NOMO-1 treated with dmso at 0.1 percent for 144 hours (cell line): ENCODE results near the gene FANCC.
"Not testable (repeated sequence)": the region's sequence is repeated elsewhere in the genome, so short reads cannot be mapped to it uniquely, and the experiment has no call there.

Experiments
- DNase-seq: peaks from one replicate; lab custom pipeline; 2025; ENCODE audit not compliant: unreplicated experiment; lab: John Stamatoyannopoulos, UW

The FANCC gene

DNA sequence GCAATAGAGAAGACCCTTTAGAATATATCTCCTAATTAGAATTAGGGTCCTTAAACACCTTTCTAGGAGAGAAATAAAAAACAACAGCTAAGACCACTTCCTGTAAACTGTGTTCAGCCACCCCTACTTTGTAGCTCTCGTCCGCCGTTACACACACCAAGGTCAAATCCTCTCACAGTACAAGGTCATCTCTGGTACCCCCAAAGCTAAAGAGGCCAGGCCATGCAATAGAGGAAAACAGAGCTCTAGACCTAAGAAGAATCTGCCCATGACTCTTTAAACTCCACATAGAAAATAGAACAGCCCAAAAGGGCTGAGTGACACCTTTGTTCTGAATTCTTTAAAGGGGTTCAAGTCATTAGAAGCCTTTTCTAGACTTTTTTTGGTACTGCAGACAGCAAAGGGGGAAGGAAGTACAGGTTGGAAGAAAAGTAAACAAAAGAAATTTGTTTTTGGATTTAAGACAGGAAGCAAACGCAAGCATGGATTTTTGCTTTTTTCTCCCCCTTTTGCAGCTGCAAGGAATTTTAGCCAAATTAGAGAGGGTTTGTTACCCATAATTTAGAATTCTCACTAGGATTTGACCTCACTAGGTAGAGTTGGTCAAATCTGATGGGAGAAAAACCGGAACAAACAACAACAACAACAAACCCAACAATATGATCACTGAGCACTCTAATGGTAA, 13.4 kb upstream of the FANCC start:
- DNase-seq: no peak

- DNase-seq: not testable (repeated sequence)
Observed at GRCh38 chr9:95329061-95329460, 11.6 kb upstream of the FANCC start.

DNA sequence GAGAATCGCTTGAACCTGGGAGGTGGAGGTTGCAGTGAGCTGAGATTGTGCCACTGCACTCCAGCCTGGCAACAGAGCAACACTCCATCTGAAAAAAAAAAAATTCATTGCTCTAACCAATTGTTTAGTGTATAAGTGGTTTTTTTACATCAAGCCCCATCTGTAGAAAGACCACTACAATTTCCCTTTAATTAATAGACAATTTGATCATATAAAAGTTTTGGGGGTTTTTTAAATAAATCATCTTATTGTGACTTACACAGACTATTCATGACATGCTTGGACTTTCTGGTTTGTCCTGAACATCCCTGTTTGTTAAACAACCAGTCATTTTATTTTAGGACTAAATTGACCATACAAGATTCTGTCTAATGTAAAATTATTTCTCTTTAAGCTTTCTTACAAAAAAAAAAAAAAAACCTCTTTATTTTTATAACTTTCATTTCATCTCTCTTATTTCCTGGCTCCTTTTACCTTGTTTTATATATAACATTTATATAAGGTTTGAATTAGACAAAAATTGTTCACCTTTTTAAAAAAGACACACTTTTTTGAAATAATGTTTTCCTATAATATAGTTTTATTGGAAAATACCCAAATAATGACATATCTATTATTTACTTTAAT, 9.8 kb upstream of the FANCC start:
- no peak for DNase-seq

DNA sequence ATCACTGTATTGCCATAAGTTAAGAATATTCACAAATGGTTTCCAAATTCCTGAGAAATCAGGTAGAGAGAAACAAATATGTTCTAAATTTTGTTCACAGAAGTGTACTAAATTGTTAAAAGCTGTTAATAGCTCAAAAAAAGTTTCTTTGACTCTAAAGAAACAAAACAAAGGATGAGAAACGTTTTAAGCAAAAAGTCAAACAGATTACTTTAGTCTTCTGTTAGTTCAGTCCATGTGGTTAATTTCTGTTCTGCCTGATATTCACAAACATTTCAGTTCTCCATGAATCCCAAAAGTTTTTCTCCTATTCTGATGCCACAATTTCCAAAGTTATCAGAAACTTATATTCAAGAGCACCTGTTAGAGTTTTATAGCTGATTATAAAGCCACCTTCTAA, 7.7 kb upstream of the FANCC start:
- DNase-seq: no peak

- DNase-seq: no peak
Observed at GRCh38 chr9:95317893-95318211, 343 bp upstream of the FANCC start.

DNA sequence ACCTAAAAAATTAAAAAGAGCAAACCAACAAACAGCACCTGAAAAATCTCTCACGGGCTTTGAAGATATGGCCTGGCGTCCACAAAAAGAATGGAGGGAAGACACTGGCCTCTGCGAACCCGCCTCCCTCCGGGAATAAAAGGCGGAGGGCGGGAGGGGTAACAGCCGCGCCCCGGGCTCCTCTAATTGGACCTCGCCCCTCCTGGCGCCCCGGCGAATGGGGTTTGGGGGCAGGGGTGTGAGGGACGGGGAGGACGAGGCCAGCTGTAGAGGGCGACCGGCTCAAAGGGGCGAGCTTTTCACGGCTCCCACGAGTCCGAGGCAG, 753 bp downstream of the FANCC start:
- DNase-seq: peak; percentile 9

DNA sequence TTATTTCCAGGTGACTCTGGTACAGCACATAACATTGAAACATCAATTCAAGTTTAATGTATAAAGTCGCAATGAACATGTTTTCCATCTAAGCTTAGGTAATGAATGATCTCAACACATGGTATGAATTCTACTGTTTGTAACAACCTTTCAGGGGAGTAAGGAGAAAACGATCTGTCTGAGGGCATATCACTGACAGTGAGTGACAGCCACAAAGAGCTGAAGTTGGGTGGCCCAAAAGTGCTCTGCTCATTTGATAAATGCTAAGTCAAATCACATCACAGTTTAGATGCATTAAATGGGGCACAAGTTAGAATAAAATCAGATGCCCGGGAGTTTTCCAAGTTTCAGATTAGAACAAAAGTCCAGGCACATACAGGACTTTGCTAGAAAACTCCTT, 1.2 kb downstream of the FANCC start:
- DNase-seq: no peak

DNA sequence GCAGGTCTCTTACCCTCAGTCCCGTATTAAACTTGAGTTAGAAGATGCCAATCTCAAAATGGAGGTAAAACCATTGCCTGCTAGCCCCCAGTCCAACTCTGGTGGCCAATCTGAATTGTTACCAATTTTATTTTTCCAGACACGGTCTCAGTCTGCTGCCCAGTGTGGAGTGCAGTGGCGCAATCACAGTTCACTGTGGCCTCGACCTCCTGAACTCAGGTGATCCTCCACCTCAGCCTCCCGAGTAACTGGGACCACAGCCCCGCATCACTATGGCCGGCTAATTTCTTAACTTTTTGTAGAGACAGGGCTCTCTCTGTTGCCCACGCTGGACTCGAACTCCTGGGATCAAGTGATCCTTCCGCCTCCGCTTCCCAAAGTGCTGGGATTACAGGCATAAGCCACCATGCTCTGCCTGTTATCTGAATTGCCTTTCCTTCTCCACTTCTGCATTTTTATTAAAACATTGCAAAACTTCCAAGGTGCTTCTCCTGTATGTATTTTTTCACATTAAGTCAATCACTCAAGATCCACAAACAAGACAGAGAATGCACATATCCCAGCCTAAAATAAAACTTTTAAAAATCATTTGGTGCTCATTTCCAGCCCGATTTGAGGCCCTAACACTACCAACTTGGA, 2.3 kb downstream of the FANCC start:
- DNase-seq: no peak

DNA sequence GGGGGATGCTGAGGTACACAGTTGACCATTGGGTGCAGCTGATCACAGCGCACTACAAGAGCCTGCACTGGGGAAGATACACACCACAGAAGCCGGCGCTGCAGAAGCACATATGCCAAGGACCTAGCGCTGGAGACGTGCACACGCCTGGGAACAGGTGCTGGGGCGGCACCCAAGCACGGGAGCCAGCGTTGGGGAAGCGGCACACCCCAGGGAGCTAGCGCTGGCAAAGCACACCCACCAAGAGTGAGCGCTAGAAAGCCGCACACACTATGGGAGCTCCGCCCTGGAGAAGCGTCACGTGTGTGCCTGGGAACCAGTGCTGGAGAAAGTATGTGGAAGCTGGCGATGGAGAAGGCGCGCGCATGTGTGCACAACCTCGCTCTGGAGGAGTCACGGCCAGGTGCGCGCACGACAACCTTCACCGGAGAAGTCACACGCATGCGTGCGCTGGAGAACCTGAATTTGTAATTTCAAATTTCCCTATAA, 4.5 kb downstream of the FANCC start:
- DNase-seq: no peak

- DNase-seq: peak; percentile 35
Observed at GRCh38 chr9:95311961-95312360, 5.5 kb downstream of the FANCC start.

GRCh38 chr9:95307538-95307937, 10.0 kb downstream of the FANCC start:
- DNase-seq: no peak

DNA sequence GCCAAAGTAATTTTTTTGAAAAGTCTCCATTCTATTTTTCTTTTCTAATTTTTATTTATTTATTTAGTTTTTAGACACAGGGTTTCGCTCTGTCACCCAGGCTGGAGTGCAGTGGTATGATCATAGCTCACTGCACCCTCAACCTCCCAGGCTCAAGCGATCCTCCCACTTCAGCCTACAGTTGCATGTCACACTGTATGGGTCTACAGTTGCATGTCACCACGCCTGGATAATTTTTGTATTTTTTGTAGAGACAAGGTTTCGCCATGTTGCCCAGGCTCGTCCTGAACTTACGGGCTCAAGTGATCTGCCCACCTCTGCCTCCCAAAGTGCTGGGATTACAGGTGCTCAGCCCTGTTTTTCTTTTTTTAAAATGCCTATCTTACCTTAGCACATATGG, 10.7 kb downstream of the FANCC start:
- DNase-seq: no peak

GRCh38 chr9:95305770-95306492, 11.6 kb downstream of the FANCC start:
- DNase-seq: no peak

GRCh38 chr9:95302479-95302878, 15.0 kb downstream of the FANCC start:
- DNase-seq: no peak

DNA sequence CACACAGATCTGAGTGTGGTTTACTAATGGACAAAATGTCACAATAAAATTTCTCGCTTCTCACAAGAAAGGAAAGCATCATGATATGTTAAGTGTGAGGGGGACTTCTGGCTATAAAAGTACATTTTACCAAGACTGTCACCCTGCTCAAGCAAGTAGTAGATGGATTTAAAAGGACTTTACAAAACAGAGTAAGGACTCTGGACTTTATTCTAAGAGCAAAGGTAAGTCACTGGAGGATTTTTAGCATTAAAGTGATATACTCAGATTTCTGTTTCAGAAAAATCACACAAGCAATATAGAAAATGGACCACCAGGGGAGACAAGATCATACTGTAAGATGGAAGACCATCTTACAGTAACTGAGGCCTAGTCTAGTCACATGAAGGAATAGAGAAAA, 19.7 kb downstream of the FANCC start:
- no peak for DNase-seq

DNA sequence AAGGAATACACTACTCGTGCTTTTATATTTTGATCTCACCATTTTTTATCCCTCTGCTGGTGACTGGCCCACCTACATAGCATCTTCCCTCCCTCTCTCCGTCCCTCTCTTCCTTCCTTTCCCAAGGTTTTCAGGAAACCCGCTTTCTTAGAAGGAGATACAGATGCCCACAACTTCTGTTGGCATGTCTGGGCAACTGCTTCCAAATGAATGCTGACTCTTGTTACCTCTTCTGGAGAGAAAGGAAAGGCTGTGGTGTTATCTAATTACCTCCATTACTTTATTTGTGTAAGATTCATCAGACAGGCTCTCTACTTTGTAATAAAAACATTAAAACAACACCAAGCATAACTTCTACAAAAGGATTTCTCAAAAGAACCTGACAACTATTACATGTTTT, 20.2 kb downstream of the FANCC start:
- no peak for DNase-seq

DNA sequence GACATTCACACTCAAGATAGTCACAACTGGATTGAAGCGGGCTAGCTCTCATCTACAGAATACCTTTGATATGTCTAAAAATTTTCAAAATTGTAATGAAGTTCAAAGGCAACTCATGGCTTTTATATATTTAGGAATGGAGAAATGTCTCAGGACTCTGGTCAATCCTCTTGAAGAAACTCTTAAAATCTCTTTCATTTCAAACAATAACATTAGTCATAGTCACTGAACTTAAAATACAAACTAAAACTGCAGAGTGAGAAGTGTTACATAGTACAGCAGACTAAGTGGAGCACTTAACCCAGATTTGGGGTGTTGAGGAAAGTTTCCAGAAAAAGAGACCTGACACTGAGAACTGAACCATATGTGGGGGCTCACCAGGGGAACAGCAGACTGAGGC, 20.7 kb downstream of the FANCC start:
- DNase-seq: no peak

DNA sequence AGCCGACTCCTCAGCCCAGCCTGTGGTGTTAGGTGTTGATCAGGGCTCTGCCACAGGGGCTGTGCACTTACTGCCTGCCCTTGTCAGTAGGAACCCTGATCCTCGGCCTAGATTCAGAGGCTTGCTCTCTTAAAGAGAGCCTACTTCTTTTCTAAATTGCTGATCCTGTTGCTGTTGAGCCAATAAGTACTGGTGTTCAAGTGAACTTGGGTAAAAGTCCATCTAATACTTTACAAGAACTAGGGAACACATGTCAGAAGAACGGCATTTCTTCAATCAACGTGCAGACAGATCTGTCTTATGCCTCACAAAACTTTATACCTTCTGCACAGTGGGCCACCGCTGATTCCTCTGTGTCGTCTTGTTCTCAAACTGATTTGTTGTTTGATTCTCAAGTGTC, 24.2 kb downstream of the FANCC start:
- not testable (repeated sequence) for DNase-seq

DNA sequence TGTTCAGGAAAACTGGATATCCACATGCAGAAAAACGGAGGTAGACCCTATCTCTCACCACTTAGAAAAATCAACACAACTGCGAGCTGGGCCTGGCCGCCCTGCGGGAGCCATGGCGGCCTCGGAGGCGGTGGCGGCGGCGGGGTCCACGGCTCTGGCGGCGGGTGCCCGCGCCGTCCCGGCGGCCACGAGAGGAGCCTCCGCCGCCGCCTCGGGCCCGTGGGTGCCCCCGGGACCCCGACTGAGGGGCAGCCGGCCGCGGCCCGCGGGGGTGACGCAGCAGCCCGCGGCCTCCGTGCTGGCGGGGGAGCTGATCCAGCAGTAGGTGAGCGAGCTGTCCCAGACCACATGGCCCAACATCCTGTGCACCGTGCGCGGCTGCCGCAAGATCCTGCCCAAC, 25.3 kb downstream of the FANCC start:
- no peak for DNase-seq

DNA sequence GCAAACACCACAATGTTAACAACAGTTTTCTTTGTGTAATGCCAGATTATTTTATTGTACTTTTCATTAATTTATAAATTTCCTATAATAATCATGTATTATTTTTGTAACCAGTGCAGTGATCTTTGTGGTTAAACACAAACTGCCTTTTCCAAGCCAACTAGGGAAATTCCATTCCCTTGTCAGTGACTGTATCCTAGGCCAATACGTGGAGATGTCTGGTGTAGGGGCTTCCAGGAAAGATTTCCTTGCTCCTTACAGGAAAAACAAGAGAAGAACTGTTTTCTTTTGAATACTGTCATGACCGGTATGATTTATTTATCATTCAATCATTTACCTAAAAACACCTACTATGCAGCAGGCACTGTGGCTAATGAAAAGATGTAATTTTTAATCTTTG, 31.4 kb downstream of the FANCC start:
- DNase-seq: no peak

- DNase-seq: no peak
Observed at GRCh38 chr9:95285307-95285706, 32.2 kb downstream of the FANCC start.
